Measurements from ENCODE around the gene TMPRSS11A. TPM values are rescaled to one million over a fixed set of nuclear protein-coding genes. Genes with fewer than 3 reads are reported as not detected.

TMPRSS11A gene, protein sequence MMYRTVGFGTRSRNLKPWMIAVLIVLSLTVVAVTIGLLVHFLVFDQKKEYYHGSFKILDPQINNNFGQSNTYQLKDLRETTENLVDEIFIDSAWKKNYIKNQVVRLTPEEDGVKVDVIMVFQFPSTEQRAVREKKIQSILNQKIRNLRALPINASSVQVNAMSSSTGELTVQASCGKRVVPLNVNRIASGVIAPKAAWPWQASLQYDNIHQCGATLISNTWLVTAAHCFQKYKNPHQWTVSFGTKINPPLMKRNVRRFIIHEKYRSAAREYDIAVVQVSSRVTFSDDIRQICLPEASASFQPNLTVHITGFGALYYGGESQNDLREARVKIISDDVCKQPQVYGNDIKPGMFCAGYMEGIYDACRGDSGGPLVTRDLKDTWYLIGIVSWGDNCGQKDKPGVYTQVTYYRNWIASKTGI
- polyA plus RNA-seq (2013, experiment 1 of 2; ENCODE audit: insufficient read length): not detected
- not detected for polyA plus RNA-seq (2013, experiment 2 of 2; ENCODE audit: insufficient read length)

DNA sequence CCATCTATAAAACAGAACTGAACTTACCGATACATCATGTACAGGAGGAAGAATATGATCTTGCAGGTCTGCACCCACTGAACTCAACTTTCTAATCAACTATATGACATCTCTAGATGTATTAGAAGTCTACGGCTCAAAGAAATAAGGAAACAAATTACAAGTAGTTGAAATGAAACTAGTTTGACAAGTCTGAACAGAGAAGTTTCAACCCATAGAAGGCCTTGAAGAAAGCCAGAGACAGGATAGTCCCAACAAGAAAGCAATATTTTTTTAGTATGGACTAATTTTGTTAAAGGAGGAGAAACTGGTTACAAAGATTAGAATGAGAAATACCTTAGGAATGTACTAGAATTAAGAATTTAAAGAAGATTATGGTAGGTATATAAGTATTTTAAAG lies at the start of gene TMPRSS11A:
Gene TMPRSS11A (minus strand): TSS at position 138 of the 400 bp plus-strand sequence. CDS start 100 bp downstream, at position 38.
- DNase-seq: no peak

DNA sequence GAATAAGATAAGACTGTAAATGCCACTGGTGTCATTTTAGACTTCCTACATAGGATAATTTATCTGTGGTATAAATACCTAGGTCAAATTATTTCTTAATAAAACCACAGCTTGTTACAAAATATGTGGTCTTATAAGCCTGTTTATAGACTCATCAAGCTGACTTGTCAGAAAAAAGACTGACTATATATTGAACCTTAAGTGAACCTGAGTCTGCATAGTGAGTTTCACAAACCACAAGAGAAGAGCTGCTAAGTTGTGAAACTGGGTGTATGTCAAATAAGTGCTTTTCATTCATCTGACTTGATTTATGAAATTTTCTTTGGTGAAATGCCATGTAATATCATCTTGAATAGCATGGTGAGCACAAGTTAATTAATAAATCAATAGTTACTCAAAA lies 48.4 kb upstream of the TMPRSS11A start:
- no peak for DNase-seq

- DNase-seq: no peak
Measured at GRCh38 chr4:68002906-68003305, 39.6 kb upstream of the TMPRSS11A start.

DNA sequence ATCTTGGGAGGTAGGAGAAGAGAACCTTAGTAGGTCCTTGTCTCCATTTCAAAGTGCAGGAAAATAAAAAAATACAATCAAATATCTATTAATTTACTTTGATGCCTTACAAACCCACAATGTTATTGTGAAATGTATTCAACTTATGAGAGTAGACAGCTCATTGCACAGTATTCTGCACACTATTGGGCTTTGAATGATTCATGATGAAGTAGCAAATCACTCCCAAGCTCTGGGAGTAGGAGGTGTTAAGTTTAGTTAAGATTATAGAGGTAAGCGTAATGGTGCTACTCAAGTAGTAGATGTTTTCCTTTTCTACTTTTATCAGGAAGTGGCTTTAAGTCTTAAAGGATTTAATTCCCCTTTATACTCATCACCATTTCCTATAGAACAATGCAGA lies 32.8 kb upstream of the TMPRSS11A start:
- no peak for DNase-seq

GRCh38 chr4:67988991-67989390 lies 25.7 kb upstream of the TMPRSS11A start:
- DNase-seq: no peak

GRCh38 chr4:67983333-67983732 lies 20.0 kb upstream of the TMPRSS11A start:
- DNase-seq: no peak

- no peak for DNase-seq
Measured at GRCh38 chr4:67980512-67980911, 17.2 kb upstream of the TMPRSS11A start.

DNA sequence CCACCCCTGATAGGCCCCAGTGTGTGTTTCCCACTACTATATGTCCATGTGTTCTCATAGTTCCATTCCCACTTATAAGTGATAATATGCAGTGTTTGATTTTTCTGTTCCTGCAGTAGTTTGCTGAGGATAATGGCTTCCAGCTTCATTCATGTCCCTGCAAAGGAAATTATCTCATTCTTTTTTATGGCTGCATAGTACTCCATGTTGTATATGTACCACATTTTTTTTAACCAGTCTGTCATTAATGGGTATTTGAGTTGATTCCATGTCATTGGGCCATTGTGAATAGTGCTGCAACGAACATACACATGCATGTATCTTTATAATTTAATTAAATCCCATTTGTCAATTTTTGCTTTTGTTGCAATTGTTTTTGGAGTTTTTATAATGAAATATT lies 10.3 kb upstream of the TMPRSS11A start:
- DNase-seq: no peak

DNA sequence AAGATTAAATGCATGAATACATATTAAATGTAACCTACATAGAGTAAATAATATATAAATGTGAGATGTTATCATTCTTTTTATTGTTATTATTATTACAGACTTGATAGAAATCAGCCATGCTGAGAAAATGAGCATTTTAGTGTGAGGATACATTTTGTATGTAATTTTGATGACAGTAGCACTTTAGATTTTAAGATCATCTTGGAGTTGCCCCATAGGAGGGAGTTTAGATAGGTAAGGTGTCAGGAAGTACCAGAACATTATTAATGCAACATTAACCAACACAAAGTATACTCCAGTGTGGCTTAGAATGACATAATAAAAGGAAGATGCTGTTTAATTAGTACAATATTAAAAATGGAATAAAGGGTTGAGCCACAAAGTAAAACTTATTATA lies 8.4 kb downstream of the TMPRSS11A start:
- no peak for DNase-seq

DNA sequence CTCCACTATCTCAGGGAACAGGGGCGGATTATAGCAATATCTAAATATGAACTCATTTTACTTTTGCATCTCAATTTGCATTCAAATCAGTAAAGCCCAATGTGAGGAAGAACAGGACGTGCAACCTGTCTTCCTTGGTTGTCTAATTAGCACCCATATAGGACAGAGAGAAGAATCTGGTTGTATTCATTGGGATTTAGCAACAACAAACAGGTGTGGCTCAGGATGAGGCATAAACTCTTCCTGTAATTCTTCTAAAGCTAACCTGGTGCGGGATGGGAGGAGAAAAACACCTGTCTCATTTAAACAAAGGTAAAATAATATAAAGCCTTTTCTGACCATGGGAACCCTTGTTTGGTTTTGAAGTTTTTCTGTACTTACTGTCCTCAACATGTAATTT lies 22.2 kb downstream of the TMPRSS11A start:
- DNase-seq: no peak

- DNase-seq: no peak
Measured at GRCh38 chr4:67940506-67940905, 22.8 kb downstream of the TMPRSS11A start.

DNA sequence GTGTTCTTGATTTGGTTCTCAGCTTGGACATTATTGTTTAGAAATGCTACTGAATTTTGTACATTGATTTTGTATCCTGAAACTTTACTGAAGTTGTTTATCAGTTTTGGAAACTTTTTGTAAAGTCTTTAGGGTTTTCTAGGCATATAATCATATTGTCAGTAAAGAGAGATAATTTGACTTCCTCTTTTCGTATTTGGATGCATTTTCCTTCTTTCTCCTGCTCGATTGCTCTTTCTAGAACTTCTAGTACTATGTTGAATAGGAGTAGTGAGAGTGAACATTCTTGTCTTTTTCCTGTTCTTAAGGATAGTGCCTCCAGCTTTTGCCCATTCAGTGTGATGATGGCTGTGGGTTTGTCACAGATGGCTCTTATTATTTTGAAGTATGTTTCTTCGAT lies 24.1 kb downstream of the TMPRSS11A start:
- no peak for DNase-seq

DNA sequence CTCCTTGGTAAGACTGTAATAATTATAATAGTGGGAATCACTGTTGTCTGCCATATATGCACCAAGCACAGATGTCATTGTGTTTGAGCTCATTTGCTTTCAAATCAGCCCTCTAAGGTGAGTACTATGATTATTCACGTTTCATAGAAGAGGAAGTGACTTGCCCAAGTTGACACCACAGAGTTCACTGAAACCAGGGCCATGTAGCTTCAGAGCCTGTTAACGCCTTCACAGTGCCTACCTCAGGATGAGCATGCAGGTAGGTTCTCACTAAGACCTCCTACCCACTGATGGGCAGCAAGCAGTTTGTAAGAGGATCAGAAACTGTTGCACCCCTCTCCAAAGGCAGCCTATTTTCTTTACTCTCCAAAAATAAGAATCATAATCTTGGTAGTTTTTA lies 27.4 kb downstream of the TMPRSS11A start:
- no peak for DNase-seq

DNA sequence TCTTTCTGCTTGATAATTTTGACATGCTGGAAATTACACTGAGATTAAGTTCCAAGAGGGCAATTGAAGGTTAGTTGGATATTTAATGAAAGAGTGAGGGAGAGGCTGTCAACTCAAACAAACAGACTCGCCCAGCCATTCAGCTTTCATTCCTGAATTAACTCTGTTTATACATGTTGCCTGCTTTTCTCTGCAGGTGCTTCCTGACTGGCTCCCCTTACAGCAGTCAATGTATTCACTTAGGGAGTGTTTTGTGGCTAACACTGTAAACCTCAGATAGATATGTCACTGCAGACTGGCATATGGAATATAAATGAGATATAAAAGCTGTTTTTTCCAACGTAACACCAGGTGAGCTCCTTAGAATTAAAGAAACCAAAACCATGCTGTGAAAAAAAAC lies 28.7 kb downstream of the TMPRSS11A start:
- DNase-seq: no peak

- DNase-seq: peak; percentile 15
Measured at GRCh38 chr4:67933755-67934154, 29.5 kb downstream of the TMPRSS11A start.

GRCh38 chr4:67933038-67933437 lies 30.3 kb downstream of the TMPRSS11A start:
- DNase-seq: no peak

DNA sequence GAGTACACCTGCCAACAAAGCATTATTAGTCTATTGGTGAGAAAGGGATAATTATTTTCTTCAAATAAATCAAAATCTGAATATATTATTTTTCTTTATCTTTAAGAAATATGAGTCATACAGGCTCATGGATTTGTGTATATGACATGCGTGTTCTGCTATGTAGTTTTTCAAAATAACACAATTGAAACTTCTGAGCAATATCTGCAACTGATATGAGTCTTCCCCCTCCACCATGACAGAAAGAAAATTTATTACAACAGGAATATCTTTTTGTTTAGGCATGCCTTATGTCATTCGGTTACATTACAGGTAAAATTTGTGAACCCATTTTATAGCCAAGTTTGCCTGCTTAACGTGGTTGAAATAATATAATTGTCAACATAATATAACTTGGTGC lies 32.0 kb downstream of the TMPRSS11A start:
- DNase-seq: no peak

GRCh38 chr4:67929426-67929825 lies 33.9 kb downstream of the TMPRSS11A start:
- peak; percentile 46 for DNase-seq

DNA sequence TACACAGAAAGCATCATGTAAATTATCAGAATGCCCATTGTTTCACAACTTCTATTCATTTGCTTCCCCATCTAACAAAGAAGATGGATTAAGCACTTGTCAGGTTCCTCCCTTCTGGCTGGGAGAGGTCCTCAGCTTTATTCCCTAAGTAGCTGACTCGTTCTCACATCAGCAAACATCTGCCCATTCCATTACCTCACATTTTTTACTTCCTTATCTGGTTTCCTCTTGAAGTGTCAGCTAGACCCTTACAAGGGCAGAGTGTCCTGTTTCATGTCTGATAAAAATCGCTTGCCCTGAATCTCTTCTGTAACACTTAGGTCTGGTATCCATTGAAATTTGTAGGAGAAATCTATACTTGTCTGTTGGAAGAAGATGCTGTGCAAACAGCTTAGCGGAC lies 34.7 kb downstream of the TMPRSS11A start:
- no peak for DNase-seq

DNA sequence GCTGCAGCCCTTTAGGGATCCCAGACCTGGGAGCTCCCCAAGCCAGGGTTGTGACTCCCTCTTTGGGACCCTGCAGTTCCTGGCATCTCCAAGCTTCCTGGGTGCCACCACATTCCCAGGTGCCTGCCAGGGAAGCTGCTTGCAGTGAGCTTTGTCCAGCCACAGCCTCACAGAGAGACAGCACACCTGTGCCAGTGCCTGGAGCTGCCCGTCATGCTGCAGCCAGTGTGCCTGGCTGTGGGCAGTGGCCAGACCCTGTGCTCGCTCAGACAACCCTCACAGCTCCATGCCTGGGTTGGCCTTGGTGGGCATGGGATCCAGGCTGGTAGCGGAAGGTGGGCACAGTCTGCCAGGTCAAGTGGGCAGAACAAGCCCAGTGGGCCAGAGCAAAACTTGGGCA lies 36.0 kb downstream of the TMPRSS11A start:
- DNase-seq: no peak

- DNase-seq: no peak
Measured at GRCh38 chr4:67926485-67926884, 36.8 kb downstream of the TMPRSS11A start.

- peak; percentile 1 for DNase-seq
Measured at GRCh38 chr4:67922697-67923096, 40.6 kb downstream of the TMPRSS11A start.

- DNase-seq: no peak
Measured at GRCh38 chr4:67918428-67918827, 44.9 kb downstream of the TMPRSS11A start.

DNA sequence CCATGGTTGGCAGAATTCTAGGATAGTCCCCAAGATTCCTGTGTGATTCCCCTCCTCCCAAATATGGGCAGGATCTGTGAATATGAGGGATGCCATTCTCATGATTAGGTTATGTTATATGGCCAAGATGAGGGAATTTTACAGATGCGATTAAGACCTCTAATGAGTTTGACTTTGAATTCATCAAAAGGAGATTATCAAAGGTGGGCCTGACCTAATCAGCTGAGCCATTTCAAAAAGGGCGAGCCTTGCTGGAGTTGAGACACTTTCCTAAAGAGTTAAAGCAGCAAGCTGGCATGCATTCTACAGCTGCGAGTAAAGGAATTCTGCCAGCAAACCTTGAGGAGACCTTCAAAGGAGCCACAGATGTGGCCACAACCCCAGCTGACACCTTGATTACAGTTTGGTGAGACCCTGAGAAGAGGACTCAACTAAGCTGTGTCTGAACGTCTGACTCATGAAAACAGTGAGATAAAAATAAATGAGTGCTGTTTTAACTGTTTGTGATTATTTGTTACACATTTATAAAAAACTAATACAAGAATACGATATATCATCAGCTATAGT lies 47.8 kb downstream of the TMPRSS11A start:
- DNase-seq: peak; percentile 8

All from fibroblast of skin of scalp (primary cell).